Measurements from ENCODE around the gene FASTKD3. TPM values are rescaled to one million over a fixed set of nuclear protein-coding genes. Genes with fewer than 3 reads are reported as not detected.
A peak's percentile ranks its signal among the peaks of the same experiment; 100 is the strongest.
"Not testable (repeated sequence)": the region's sequence is repeated elsewhere in the genome, so short reads cannot be mapped to it uniquely, and the experiment has no call there.

FASTKD3 gene, protein sequence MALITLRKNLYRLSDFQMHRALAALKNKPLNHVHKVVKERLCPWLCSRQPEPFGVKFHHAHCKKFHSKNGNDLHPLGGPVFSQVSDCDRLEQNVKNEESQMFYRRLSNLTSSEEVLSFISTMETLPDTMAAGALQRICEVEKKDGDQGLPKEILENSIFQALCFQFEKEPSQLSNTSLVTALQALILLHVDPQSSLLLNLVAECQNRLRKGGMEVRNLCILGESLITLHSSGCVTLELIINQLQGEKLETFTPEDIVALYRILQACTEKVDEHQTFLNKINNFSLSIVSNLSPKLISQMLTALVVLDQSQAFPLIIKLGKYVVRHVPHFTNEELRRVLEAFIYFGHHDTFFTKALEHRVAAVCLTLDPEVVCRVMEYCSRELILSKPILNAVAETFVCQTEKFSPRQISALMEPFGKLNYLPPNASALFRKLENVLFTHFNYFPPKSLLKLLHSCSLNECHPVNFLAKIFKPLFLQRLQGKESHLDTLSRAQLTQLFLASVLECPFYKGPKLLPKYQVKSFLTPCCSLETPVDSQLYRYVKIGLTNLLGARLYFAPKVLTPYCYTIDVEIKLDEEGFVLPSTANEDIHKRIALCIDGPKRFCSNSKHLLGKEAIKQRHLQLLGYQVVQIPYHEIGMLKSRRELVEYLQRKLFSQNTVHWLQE
- 14.7 TPM for total RNA-seq

DNA sequence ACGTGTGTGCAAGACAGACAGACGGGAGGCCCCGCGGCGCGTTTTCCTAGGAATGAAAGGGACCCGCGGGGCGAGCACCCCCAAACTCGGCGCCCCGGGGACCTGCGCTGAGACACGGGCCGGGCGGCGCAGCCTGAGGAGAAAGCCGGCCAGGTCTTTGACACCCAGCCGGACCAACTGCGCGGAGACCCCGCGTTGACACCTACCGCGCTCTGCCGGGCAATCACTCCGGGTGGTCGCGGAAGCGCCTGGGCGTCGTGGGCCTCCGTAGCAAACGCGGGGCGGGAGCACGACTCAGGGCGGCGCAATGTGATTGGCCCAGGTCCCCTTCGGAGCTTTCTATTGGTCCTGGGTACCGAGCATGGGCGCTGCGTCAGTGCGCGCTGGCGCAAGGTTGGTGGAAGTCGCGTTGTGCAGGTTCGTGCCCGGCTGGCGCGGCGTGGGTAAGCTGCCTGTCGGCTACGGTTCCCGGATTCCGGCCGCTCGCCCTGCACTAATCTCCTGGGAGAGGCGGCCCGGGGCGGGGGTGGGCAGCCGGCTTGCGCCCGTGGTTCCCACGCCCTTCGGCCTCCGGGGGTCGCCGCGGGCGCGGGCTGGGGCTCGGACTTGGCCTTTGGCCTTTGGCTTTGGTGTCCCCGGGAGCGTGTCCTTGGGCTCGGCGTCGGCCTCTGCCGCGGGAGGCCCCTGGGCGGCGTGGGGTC is at the start of gene FASTKD3, which contains the start of gene MTRR:
Gene FASTKD3, minus strand, starts transcription at position 259 of the 701 bp plus-strand sequence. CDS start 948 bp downstream, outside the sequence.
Gene MTRR, plus strand, starts transcription at position 376 of the 701 bp plus-strand sequence. CDS start 1,647 bp downstream, outside the sequence.
- peak within 1 kb of the TSS; percentile 73 to 95 for H3K4me3 ChIP-seq
- no peaks in the 10 kb centered on the region for H3K9me3 ChIP-seq
- peaks cover 28% of the 10 kb centered on the region for H3K4me1 ChIP-seq
- peaks cover 0 to 8% of the 10 kb centered on the region in 2 donors for H3K36me3 ChIP-seq
- H3K27ac ChIP-seq, result peak within 1 kb of the TSS; percentile 79
- peak in 1 of 2 donors; percentile 30 for TF ChIP-seq POLR2A (IDR thresholded peaks at IDR 0.05)
- TF ChIP-seq, protein P1, sequence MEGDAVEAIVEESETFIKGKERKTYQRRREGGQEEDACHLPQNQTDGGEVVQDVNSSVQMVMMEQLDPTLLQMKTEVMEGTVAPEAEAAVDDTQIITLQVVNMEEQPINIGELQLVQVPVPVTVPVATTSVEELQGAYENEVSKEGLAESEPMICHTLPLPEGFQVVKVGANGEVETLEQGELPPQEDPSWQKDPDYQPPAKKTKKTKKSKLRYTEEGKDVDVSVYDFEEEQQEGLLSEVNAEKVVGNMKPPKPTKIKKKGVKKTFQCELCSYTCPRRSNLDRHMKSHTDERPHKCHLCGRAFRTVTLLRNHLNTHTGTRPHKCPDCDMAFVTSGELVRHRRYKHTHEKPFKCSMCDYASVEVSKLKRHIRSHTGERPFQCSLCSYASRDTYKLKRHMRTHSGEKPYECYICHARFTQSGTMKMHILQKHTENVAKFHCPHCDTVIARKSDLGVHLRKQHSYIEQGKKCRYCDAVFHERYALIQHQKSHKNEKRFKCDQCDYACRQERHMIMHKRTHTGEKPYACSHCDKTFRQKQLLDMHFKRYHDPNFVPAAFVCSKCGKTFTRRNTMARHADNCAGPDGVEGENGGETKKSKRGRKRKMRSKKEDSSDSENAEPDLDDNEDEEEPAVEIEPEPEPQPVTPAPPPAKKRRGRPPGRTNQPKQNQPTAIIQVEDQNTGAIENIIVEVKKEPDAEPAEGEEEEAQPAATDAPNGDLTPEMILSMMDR (IDR thresholded peaks at IDR 0.05), result no peak
- TF ChIP-seq POLR2AphosphoS5 (IDR thresholded peaks at IDR 0.05; ENCODE audit: insufficient read depth in 1 of 2, low read depth in 1 of 2), result peak; percentile 65 to 80
- H3K27me3 ChIP-seq, result no peaks in the 10 kb centered on the region
- peak in 1 of 2 donors; percentile 94 for DNase-seq (ENCODE audit: extremely low spot score in 2 of 2)
- intact Hi-C loops (cut with DNase I), result no loop called here

DNA sequence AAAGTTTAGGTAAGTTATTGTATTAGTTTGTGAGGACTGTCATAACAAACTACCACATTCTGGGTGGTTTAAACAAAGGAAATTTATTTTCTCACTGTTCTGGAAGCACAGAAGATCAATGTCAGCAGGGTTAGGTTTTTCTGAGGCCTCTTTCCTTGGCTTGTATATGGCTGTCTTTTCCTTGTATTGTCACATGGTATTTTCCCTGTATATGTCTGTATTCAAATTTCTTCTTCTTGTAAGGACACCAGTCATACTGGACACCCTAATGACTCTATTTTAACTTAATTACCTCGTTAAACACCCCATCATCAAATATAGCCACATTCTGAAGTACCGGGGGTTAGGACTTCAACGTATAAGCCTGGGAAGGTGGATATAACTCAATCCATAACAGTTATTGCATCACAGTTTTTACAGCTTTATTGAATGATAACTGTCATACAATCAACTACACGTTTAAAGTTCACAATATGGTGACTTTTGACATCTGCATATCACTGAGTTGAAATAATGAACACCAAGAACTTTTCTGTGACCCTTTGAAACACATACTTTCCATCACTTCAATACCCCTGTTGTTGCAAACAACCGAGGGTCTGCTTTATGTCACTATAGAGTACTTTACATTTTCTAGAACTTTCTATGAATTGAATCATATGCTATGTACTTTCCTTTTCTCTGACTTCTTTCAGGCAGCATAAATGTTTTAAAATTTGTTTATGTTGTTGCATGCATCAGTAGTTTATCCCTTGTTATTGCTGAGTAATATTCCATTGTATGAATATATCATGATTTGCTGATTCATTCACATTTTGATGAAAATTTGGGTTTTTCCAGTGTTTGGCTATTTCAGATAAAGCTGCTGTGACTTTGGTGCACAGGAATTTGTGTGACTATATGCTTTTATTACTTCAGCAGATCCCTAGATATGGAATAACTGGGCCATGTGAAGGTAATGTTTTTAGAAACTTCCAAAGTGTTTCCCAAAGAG is 48.6 kb upstream of the FASTKD3 start:
- intact Hi-C loops (cut with DNase I), result no loop called here
- no peaks in the 10 kb centered on the region for H3K4me1 ChIP-seq
- TF ChIP-seq POLR2AphosphoS5 (IDR thresholded peaks at IDR 0.05; ENCODE audit: insufficient read depth in 1 of 2, low read depth in 1 of 2) (no peak), POLR2A (IDR thresholded peaks at IDR 0.05) (no peak)
- TF ChIP-seq, protein P1 (IDR thresholded peaks at IDR 0.05), result no peak
- no peak for DNase-seq (ENCODE audit: extremely low spot score in 2 of 2)
- H3K4me3 ChIP-seq, result no peak overlapping the region
- H3K9me3 ChIP-seq, result no peaks in the 10 kb centered on the region
- H3K27me3 ChIP-seq, result no peaks in the 10 kb centered on the region
- H3K36me3 ChIP-seq, result no peaks in the 10 kb centered on the region
- H3K27ac ChIP-seq, result no peak overlapping the region

DNA sequence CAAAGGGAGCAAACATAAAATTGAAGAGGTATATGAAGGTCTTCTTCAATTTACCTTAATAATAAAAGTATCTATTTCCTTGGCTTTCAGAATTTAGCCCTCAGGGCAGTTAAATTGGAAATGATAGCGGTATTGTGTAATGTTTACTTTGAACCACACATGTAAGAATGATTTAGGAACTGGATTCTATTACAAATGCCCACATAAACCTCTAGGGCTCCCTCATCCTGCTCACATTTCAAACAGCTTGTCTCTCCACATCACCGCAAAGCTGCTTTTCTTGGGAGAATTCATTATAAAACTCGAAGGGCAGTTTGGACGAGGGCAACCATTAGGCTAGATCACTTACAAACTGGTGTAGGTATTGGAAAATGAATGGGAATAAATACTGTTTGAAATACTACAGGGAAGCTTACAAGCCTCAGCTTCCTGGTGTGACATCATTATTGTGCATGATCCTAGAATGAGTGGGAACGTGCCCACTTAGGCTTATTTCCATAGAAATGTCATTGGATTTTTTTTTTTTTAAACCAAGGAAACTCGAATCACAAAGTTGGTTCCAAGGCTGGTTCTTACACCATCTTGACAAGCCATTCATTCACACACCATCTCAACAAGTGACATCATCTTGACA is 47.5 kb upstream of the FASTKD3 start:
- intact Hi-C loops (cut with DNase I), result no loop called here
- no peaks in the 10 kb centered on the region for H3K9me3 ChIP-seq
- H3K27me3 ChIP-seq, result no peaks in the 10 kb centered on the region
- no peaks in the 10 kb centered on the region for H3K36me3 ChIP-seq
- TF ChIP-seq POLR2AphosphoS5 (IDR thresholded peaks at IDR 0.05; ENCODE audit: insufficient read depth in 1 of 2, low read depth in 1 of 2) (no peak), POLR2A (IDR thresholded peaks at IDR 0.05) (no peak)
- TF ChIP-seq, protein P1 (IDR thresholded peaks at IDR 0.05), result no peak
- no peak overlapping the region for H3K4me3 ChIP-seq
- no peaks in the 10 kb centered on the region for H3K4me1 ChIP-seq
- DNase-seq (ENCODE audit: extremely low spot score in 2 of 2), result no peak
- no peak overlapping the region for H3K27ac ChIP-seq

DNA sequence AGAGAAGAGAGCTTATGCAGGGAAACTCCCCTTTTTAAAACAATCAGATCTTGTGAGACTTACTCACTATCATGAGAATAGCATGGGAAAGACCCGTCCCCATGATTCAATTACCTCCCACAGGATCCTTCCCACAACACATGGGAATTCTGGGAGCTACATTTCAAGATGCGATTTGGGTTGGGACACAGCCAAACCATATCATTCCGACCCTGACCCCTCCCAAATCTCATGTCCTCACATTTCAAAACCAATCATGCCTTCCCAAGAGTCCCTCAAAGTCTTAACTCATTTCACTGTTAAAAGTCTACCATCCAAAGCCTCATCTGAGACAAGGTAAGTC is 42.6 kb upstream of the FASTKD3 start:
- H3K4me3 ChIP-seq; H3K27me3 ChIP-seq; DNase-seq (ENCODE audit: extremely low spot score in 2 of 2); H3K27ac ChIP-seq; H3K9me3 ChIP-seq; intact Hi-C loops (cut with DNase I); H3K4me1 ChIP-seq: not testable (repeated sequence)
- H3K36me3 ChIP-seq, result peaks cover 0 to 19% of the 10 kb centered on the region in 2 donors
